SKM-1 treated with dmso at 0.1 percent for 144 hours (cell line): ENCODE measurements around the gene MAGI1.
A peak's percentile ranks its signal among the peaks of the same experiment; 100 is the strongest.
"Not testable (repeated sequence)": the region's sequence is repeated elsewhere in the genome, so short reads cannot be mapped to it uniquely, and the experiment has no call there.

Experiments used
- DNase-seq: peaks from one replicate; lab custom pipeline; 2025; ENCODE audit not compliant: unreplicated experiment; lab: John Stamatoyannopoulos, UW

Gene MAGI1

DNA sequence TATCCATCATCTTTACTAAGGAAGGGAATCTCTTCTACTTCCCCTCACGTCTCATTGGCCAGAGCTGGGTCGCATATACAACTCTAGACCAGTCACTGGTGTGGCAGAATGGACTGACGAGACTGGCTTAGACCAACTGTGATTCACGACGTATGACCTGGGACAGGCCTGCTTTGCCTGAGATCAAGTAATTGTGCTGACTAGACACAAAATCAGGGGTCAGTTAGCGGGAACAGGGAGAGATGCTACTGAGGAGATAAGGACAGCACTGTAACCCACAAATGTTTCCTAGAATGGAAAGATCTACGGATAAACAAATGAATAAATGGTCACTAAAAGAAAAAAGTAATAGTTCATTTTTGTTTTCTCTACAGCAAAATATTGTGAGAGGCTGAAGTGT lies 308.3 kb downstream of the MAGI1 start:
- DNase-seq, result no peak

DNA sequence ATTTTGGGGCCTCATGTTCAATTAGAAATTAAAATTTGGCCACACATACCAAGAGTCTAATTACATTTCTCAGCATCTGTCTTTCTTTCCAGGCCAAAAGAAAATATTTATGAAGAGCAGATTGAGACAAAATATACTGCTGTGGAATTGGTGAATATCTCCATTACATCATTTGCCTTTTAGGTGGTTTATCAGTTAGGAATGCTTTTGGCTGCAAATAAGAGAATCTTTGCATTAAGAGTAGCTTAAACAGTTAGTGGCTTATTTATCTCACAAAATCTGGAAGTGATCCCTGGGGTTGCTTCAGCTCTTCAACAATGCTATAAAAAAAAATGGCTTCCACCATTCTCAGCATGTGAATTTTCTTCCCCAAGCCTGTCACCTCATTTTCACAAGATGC lies 308.7 kb downstream of the MAGI1 start:
- DNase-seq, result no peak

DNA sequence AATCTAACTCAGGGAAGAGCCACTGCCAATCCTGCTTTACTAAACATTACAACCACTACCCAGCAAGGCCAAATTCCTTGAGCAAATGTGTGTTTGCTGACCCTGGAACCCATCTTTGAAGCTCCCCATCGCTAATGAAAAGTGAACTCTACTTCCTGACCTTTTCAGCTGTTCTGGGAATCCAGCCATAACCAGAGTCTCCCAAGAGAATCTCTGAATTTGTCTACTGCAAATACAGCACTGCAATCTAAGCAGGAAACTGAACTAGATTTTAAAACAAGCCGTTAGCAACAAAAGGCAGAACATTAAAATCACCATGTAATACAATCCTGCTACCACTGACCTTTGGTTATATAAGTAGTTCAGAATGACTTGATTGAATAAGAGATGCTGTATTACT lies 309.2 kb downstream of the MAGI1 start:
- DNase-seq, result no peak

- DNase-seq, result no peak
Measured at GRCh38 chr3:65728138-65728537, 310.6 kb downstream of the MAGI1 start.

GRCh38 chr3:65723985-65724384 lies 314.7 kb downstream of the MAGI1 start:
- no peak for DNase-seq

GRCh38 chr3:65723011-65723410 lies 315.7 kb downstream of the MAGI1 start:
- no peak for DNase-seq

- no peak for DNase-seq
Measured at GRCh38 chr3:65720989-65721737, 317.6 kb downstream of the MAGI1 start.

DNA sequence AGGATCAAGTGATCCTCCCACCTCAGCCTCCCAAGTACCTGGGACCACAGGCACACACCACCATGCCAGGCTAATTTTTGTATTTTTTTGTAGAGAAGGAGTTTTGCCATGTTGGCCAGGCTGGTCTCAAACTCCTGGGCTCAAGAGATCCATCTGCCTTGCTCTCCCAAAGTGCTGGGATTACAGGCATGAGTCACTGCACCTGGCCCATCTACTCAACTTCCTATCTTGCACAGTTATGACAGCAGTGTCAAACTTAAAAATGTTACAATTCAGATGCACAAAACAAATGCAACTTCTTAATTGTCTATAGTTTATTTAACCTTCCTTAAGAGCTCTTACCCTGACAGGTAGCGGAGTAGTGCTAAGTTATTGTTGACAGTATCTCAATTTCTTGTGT lies 319.1 kb downstream of the MAGI1 start:
- not testable (repeated sequence) for DNase-seq

- no peak for DNase-seq
Measured at GRCh38 chr3:65717676-65718346, 320.9 kb downstream of the MAGI1 start.

GRCh38 chr3:65716071-65716751 lies 322.5 kb downstream of the MAGI1 start:
- no peak for DNase-seq

- no peak for DNase-seq
Measured at GRCh38 chr3:65714134-65714533, 324.6 kb downstream of the MAGI1 start.

GRCh38 chr3:65713016-65713415 lies 325.7 kb downstream of the MAGI1 start:
- peak; percentile 77 for DNase-seq

DNA sequence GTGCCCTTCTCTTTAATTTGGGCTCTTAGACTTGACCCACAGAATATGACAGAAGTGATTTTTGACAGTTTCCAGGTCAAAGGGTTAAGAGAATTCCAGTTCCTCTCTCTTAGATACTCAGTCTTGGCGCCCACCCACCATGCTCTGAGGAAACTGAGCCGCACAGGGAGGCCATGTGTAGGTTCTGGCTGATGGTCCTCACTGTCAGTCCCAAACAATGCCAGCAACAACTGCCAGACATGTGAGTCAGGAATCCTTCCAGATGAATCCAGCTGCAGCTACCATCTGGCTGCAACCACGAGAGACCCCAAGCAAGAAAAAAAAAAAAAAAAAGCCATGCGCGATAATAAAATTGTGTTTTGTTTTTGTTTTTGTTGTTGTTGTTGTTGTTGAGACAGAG lies 326.6 kb downstream of the MAGI1 start:
- no peak for DNase-seq

GRCh38 chr3:65706776-65707568 lies 331.7 kb downstream of the MAGI1 start:
- no peak for DNase-seq

DNA sequence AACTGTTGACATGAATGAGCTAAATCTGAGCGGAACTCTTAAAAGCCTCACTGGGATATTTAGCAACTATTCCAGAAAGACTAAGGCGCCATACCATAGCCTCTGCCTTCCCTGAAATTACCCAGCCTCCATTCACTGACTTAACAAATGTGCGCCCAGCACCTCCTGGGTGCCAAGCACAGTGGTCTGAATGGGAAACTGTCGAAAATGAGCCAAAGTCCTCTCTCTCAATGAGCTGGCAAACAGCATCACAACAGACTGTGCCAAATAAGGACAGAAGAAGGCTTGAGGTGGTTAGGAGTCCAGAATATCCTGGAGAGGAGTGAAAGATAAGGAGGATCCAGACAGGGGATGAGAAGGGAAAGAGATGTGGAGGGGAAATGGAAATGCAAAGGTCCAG lies 332.4 kb downstream of the MAGI1 start:
- DNase-seq, result no peak

- DNase-seq, result no peak
Measured at GRCh38 chr3:65703820-65704219, 334.9 kb downstream of the MAGI1 start.

GRCh38 chr3:65703026-65703425 lies 335.7 kb downstream of the MAGI1 start:
- no peak for DNase-seq

GRCh38 chr3:65702202-65702601 lies 336.5 kb downstream of the MAGI1 start:
- no peak for DNase-seq

GRCh38 chr3:65701516-65701915 lies 337.2 kb downstream of the MAGI1 start:
- DNase-seq, result no peak

GRCh38 chr3:65689436-65689835 lies 349.3 kb downstream of the MAGI1 start:
- DNase-seq, result no peak

DNA sequence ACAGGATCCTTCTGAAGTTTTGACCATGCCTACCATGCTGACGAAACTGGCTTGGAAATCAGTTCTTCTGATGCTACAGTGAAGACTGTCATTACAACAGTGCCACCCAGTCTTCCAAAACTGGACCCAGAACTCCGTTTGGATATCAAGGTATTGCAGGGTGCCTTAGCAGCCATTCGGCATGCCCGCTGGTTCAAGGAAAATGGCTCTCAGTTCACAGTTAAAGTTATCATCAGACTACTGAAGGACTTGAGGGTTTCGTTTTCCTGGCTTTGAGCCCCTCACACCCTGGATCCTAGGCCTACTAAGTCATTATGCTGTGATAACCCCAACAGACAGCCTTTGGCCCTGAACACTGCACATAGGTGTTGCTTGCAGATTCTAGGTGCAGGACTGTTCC lies 351.0 kb downstream of the MAGI1 start:
- no peak for DNase-seq
